Measurements from ENCODE around the gene NT5C3A.

NT5C3A gene

GRCh38 chr7:33075818-33076518 lies 13.4 kb upstream of the NT5C3A start:
- DNase-seq = no peak

- DNase-seq = no peak
These were observed 10.7 kb upstream of the NT5C3A start for GRCh38 chr7:33073243-33073642.

GRCh38 chr7:33072471-33072870 lies 9.9 kb upstream of the NT5C3A start:
- DNase-seq = no peak

GRCh38 chr7:33070831-33071230 lies 8.3 kb upstream of the NT5C3A start:
- DNase-seq = no peak

GRCh38 chr7:33070277-33070676 lies 7.7 kb upstream of the NT5C3A start:
- no peak for DNase-seq

- DNase-seq = no peak
These were observed 5.3 kb upstream of the NT5C3A start for GRCh38 chr7:33067921-33068320.

GRCh38 chr7:33066771-33067170 lies 4.2 kb upstream of the NT5C3A start:
- no peak for DNase-seq

GRCh38 chr7:33065981-33066380 lies 3.4 kb upstream of the NT5C3A start:
- no peak for DNase-seq

- DNase-seq = peak; percentile 94
These were observed 337 bp upstream of the NT5C3A start for GRCh38 chr7:33062782-33063443.

GRCh38 chr7:33061282-33061937 lies 1.2 kb downstream of the NT5C3A start:
- DNase-seq = no peak

GRCh38 chr7:33059635-33060034 lies 2.9 kb downstream of the NT5C3A start:
- DNase-seq = no peak

GRCh38 chr7:33055158-33055557 lies 7.4 kb downstream of the NT5C3A start:
- no peak for DNase-seq

GRCh38 chr7:33054261-33054964 lies 8.2 kb downstream of the NT5C3A start:
- peak; percentile 44 for DNase-seq

GRCh38 chr7:33053721-33054120 lies 8.9 kb downstream of the NT5C3A start:
- DNase-seq = no peak

GRCh38 chr7:33050535-33051318 lies 11.8 kb downstream of the NT5C3A start:
- DNase-seq = peak; percentile 62

- no peak for DNase-seq
These were observed 13.9 kb downstream of the NT5C3A start for GRCh38 chr7:33048704-33049103.

- no peak for DNase-seq
These were observed 14.3 kb downstream of the NT5C3A start for GRCh38 chr7:33048257-33048656.

GRCh38 chr7:33044986-33045385 lies 17.6 kb downstream of the NT5C3A start:
- no peak for DNase-seq

- no peak for DNase-seq
These were observed 18.2 kb downstream of the NT5C3A start for GRCh38 chr7:33044401-33044718.

- DNase-seq = no peak
These were observed 18.8 kb downstream of the NT5C3A start for GRCh38 chr7:33043501-33044400.

- no peak for DNase-seq
These were observed 20.7 kb downstream of the NT5C3A start for GRCh38 chr7:33041631-33042428.
